Measurements from ENCODE around the gene NEDD4L.

GRCh38 chr18:58351776-58352175 is 307.8 kb downstream of the NEDD4L start:
- TF ChIP-seq, protein P1, sequence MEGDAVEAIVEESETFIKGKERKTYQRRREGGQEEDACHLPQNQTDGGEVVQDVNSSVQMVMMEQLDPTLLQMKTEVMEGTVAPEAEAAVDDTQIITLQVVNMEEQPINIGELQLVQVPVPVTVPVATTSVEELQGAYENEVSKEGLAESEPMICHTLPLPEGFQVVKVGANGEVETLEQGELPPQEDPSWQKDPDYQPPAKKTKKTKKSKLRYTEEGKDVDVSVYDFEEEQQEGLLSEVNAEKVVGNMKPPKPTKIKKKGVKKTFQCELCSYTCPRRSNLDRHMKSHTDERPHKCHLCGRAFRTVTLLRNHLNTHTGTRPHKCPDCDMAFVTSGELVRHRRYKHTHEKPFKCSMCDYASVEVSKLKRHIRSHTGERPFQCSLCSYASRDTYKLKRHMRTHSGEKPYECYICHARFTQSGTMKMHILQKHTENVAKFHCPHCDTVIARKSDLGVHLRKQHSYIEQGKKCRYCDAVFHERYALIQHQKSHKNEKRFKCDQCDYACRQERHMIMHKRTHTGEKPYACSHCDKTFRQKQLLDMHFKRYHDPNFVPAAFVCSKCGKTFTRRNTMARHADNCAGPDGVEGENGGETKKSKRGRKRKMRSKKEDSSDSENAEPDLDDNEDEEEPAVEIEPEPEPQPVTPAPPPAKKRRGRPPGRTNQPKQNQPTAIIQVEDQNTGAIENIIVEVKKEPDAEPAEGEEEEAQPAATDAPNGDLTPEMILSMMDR (IDR thresholded peaks at IDR 0.05): no peak
- TF ChIP-seq POLR2A (IDR thresholded peaks at IDR 0.05): no peak

Measured in sigmoid colon (tissue), 3 donors.